ENCODE results near the gene SUPV3L1.

DNA sequence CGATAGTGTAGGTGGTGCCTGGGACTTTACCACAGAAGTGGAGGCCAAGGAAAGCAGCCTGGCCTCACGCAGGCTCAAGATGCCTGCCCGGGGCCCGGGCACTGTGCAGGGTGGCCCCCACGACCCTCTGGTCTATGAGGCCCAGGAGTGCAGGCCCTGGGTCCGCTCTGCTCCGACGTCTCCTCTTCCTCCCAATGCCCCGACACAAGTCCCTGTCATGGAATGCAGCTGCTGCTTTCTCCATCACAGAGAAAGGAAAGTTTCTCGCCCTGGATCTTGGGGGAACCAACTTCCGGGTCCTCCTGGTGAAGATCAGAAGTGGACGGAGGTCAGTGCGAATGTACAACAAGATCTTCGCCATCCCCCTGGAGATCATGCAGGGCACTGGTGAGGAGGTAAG lies 70.0 kb downstream of the SUPV3L1 start:
- no peak for TF ChIP-seq SP1 (IDR thresholded peaks at IDR 0.05)
- no peak for TF ChIP-seq FOXM1 (IDR thresholded peaks at IDR 0.05; ENCODE audit: borderline replicate concordance)
- TF ChIP-seq BHLHE40 (IDR thresholded peaks at IDR 0.05; ENCODE audit: borderline replicate concordance), result no peak
- TF ChIP-seq L3MBTL2 (conservative IDR thresholded peaks at IDR 0.05), result no peak
- no peak for TF ChIP-seq TARDBP (IDR thresholded peaks at IDR 0.05)
